ENCODE results near the gene CDK18. TPM values are rescaled to one million over a fixed set of nuclear protein-coding genes. Genes with fewer than 3 reads are reported as not detected.

The CDK18 gene
- total RNA-seq, 1 experiment from 2014 or later, result 38.5 TPM

DNA sequence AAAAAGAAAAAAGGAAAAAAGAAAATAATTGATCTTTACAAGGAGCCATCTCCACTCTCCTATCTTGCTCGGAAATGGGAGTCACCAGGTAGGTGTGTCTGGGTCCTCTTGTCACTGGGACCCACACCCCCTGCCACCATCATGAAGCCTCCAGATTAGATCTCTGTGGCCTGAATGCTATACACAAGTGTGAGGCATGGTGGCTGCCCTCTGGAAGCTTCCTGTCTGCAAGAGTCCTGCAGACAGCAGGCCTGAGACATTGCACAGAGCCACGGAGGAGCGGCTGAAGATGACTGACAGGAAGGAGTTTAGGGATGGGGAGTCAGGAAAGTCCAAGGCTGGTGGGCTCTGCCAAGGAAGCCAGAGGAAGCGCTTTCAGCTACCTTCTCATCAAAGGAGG is 16.2 kb downstream of the CDK18 start:
- H2BK12ac ChIP-seq (ENCODE audit: insufficient read length, low read depth, low read length), result no peak overlapping the region
- peaks cover 8% of the 10 kb centered on the region; the same call in 1 of the 2 replicates for H3K4me1 ChIP-seq (ENCODE audit: insufficient read depth, low read length)
- peaks cover 2% of the 10 kb centered on the region; the same call in 1 of the 2 replicates for H3K27me3 Mint-ChIP-seq (ENCODE audit: low read depth)
- no peaks in the 10 kb centered on the region for H3K23me2 ChIP-seq (ENCODE audit: insufficient read length, low read depth, low read length, poor library complexity, severe bottlenecking)
- TF ChIP-seq, protein P1, sequence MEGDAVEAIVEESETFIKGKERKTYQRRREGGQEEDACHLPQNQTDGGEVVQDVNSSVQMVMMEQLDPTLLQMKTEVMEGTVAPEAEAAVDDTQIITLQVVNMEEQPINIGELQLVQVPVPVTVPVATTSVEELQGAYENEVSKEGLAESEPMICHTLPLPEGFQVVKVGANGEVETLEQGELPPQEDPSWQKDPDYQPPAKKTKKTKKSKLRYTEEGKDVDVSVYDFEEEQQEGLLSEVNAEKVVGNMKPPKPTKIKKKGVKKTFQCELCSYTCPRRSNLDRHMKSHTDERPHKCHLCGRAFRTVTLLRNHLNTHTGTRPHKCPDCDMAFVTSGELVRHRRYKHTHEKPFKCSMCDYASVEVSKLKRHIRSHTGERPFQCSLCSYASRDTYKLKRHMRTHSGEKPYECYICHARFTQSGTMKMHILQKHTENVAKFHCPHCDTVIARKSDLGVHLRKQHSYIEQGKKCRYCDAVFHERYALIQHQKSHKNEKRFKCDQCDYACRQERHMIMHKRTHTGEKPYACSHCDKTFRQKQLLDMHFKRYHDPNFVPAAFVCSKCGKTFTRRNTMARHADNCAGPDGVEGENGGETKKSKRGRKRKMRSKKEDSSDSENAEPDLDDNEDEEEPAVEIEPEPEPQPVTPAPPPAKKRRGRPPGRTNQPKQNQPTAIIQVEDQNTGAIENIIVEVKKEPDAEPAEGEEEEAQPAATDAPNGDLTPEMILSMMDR (conservative IDR thresholded peaks at IDR 0.05), result no peak
- H3K4me1 Mint-ChIP-seq, result peaks cover 39 to 52% of the 10 kb centered on the region in 2 experiments
- H3K4me3 Mint-ChIP-seq, result no peak overlapping the region; a peak in 1 of 5 replicates
- H3K9ac ChIP-seq (ENCODE audit: extremely low read depth, insufficient read length, low read length), result no peak overlapping the region
- H2BK20ac ChIP-seq (ENCODE audit: low read depth, low read length, poor library complexity, severe bottlenecking), result no peak overlapping the region
- no CpG with 5 or more reads among the region's 4 CpGs for WGBS (ENCODE audit: extremely low coverage, insufficient read length, low lambda C conversion rate)
- H2AK5ac ChIP-seq (ENCODE audit: insufficient read length, low read length), result no peak overlapping the region
- no peak overlapping the region for H2BK5ac ChIP-seq (ENCODE audit: insufficient read length, low read length)
- H4K91ac ChIP-seq (ENCODE audit: insufficient read length, low read depth, low read length), result no peak overlapping the region
- no peak overlapping the region for H3K27ac ChIP-seq (ENCODE audit: insufficient read length, low read depth, low read length)
- H3K9me3 ChIP-seq (ENCODE audit: control insufficient read depth, low read depth, low read length), result no peaks in the 10 kb centered on the region
- no peak overlapping the region for H2AFZ ChIP-seq (ENCODE audit: low read length)
- no peak overlapping the region for H4K5ac ChIP-seq (ENCODE audit: insufficient read length, low read depth, low read length)
- no peak overlapping the region for H2BK15ac ChIP-seq (ENCODE audit: low read depth, low read length)
- no peak overlapping the region for H3K4me2 ChIP-seq (ENCODE audit: insufficient read depth, insufficient read length, low read length)
- no peak overlapping the region for H3K56ac ChIP-seq (ENCODE audit: insufficient read length, low read depth, low read length)
- no peak overlapping the region for H3T11ph ChIP-seq (ENCODE audit: low read length)
- H3K9me3 Mint-ChIP-seq, result no peaks in the 10 kb centered on the region
- no peak overlapping the region; a peak in 1 of 7 replicates for H3K27ac Mint-ChIP-seq
- no peaks in the 10 kb centered on the region for H3K79me2 ChIP-seq (ENCODE audit: insufficient read depth, low read length)
- H3K14ac ChIP-seq (ENCODE audit: insufficient read depth, low read length), result no peak overlapping the region
- H3K23ac ChIP-seq (ENCODE audit: insufficient read length, low read depth, low read length), result no peak overlapping the region
- no peak overlapping the region for H2BK120ac ChIP-seq (ENCODE audit: low read depth, low read length, poor library complexity, severe bottlenecking)
- H3K36me3 Mint-ChIP-seq (ENCODE audit: insufficient read depth in 1 of 3, low read depth in 3 of 3), result peaks cover 8 to 21% (median 9%) of the 10 kb centered on the region in 3 experiments; a peak in 6 of 7 replicates
- no peak overlapping the region for H3K18ac ChIP-seq (ENCODE audit: insufficient read length, low read depth, low read length)
- no peak overlapping the region for H3K4ac ChIP-seq (ENCODE audit: low read depth, low read length)
- H4K20me1 ChIP-seq (ENCODE audit: control insufficient read depth, insufficient read depth, insufficient read length), result no peaks in the 10 kb centered on the region
- no peaks in the 10 kb centered on the region for H3K79me1 ChIP-seq (ENCODE audit: insufficient read depth, low read depth, low read length, poor library complexity, severe bottlenecking)
- H3K27me3 ChIP-seq (ENCODE audit: insufficient read depth, low read length), result no peaks in the 10 kb centered on the region
- DNase-seq, result no peak
- no peak overlapping the region for H4K8ac ChIP-seq (replicated peaks; ENCODE audit: insufficient read length, low read depth, low read length)
